Ovary (tissue), 3 donors: Measurements from ENCODE around the gene DMAC2.

Experiments
- EP300 ChIP-seq: sonication (generic); formaldehyde crosslinking; IDR thresholded peaks from one replicate; pipeline ENCODE4 v1.6.1; 2017; ENCODE audit warnings: antibody characterized with exemption
- POLR2A ChIP-seq: fragments of 450-650 bp; IDR thresholded peaks from one replicate; pipeline ENCODE4 v1.6.1; 2017; ENCODE audit warnings: antibody characterized with exemption, mild to moderate bottlenecking, moderate library complexity
- TF ChIP-seq, protein P1 (sequence below), 3 donors: fragments of 450-650 bp in 2 of 3; fragments of 200-600 bp in 1 of 3; IDR thresholded peaks; one replicate each; pipeline versions ENCODE4 v1.5.1 to v1.8.0; 2016 to 2022; ENCODE audit warnings: antibody characterized with exemption in 3 of 3, mild to moderate bottlenecking in 1 of 3
- donor health status: DM: no; HTN: no; CAD: no.

DNA sequence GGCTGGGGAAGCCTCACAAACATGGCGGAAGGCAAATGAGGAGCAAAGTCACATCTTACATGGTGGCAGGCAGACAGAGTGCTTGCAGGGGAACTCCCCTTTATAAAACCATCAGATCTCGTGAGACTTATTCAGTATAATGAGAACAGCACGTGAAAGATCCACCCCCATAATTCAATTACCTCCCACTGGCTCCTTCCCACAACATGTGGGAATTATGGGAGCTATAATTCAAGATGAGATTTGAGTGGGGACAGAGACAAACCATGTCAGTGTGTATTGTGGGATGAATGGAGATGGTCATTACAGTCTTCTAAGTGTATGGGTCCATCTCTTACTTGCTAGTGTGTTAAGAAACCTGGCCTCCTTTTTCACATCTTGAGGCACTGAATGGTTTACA lies 37.7 kb downstream of the DMAC2 start:
- TF ChIP-seq, protein P1, sequence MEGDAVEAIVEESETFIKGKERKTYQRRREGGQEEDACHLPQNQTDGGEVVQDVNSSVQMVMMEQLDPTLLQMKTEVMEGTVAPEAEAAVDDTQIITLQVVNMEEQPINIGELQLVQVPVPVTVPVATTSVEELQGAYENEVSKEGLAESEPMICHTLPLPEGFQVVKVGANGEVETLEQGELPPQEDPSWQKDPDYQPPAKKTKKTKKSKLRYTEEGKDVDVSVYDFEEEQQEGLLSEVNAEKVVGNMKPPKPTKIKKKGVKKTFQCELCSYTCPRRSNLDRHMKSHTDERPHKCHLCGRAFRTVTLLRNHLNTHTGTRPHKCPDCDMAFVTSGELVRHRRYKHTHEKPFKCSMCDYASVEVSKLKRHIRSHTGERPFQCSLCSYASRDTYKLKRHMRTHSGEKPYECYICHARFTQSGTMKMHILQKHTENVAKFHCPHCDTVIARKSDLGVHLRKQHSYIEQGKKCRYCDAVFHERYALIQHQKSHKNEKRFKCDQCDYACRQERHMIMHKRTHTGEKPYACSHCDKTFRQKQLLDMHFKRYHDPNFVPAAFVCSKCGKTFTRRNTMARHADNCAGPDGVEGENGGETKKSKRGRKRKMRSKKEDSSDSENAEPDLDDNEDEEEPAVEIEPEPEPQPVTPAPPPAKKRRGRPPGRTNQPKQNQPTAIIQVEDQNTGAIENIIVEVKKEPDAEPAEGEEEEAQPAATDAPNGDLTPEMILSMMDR (IDR thresholded peaks at IDR 0.05): no peak
- no peak for TF ChIP-seq EP300
- TF ChIP-seq POLR2A: no peak
